GM23338 (cell line): Measurements from ENCODE around the gene LDHAL6A. TPM values are rescaled to one million over a fixed set of nuclear protein-coding genes. Genes with fewer than 3 reads are reported as not detected.

Source experiments
- ATAC-seq: fragments of 200-7000 bp; cut with Tn5 transposase; 3 replicates; pipeline ENCODE4 v1.9.1; 2020
- DNase-seq: peaks from one replicate; pipeline ENCODE4 v3.0.0-alpha.2; 2015; ENCODE audit warnings: low spot score
- H2AFZ ChIP-seq: fragments of 200-600 bp; sonication (generic); 2 replicates; pipeline ENCODE4 v1.8.0; 2016; ENCODE audit warnings: antibody characterized with exemption, mild to moderate bottlenecking, moderate library complexity
- H3F3A ChIP-seq: fragments of 200-600 bp; sonication (generic); replicated peaks from 2 replicates; pipeline ENCODE4 v1.8.0; 2017; ENCODE audit warnings: antibody characterized with exemption, mixed run types, low read depth
- H3K27ac ChIP-seq: fragments of 200-600 bp; sonication (generic); 2 replicates; pipeline ENCODE4 v1.6.1; 2016; ENCODE audit warnings: low read depth
- H3K27me3 ChIP-seq: fragments of 200-600 bp; sonication (generic); 2 replicates; pipeline ENCODE4 v1.8.0; 2016; ENCODE audit warnings: mild to moderate bottlenecking, mixed run types, moderate library complexity; ENCODE audit not compliant: insufficient read depth
- H3K36me3 ChIP-seq: fragments of 200-600 bp; sonication (generic); 2 replicates; pipeline ENCODE4 v1.8.0; 2016; ENCODE audit warnings: mild to moderate bottlenecking; ENCODE audit not compliant: insufficient read depth
- H3K4me1 ChIP-seq: fragments of 200-600 bp; sonication (generic); 2 replicates; pipeline ENCODE4 v1.8.0; 2016; ENCODE audit warnings: mild to moderate bottlenecking, moderate library complexity; ENCODE audit not compliant: insufficient read depth
- H3K4me2 ChIP-seq: fragments of 200-600 bp; sonication (generic); 2 replicates; pipeline ENCODE4 v1.7.1; 2017; ENCODE audit warnings: mixed run types
- H3K4me3 ChIP-seq: fragments of 200-600 bp; sonication (generic); 2 replicates; pipeline ENCODE4 v1.6.1; 2016; ENCODE audit warnings: mixed run types
- H3K79me2 ChIP-seq: fragments of 200-600 bp; sonication (generic); replicated peaks from 2 replicates; pipeline ENCODE4 v1.8.0; 2017; ENCODE audit warnings: mild to moderate bottlenecking; ENCODE audit not compliant: insufficient read depth
- H3K9me2 ChIP-seq: fragments of 200-600 bp; sonication (generic); 2 replicates; pipeline ENCODE4 v1.8.0; 2017; ENCODE audit not compliant: insufficient read depth
- H4K20me1 ChIP-seq: fragments of 200-600 bp; sonication (generic); replicated peaks from 2 replicates; pipeline ENCODE4 v1.8.0; 2017; ENCODE audit warnings: mild to moderate bottlenecking; ENCODE audit not compliant: insufficient read depth
- H3K27ac Mint-ChIP-seq: 2 replicates; pipeline ENCODE4 v1.8.0; 2020; ENCODE audit warnings: inconsistent platforms, mild to moderate bottlenecking, moderate library complexity, mixed read lengths
- H3K27me3 Mint-ChIP-seq: 3 replicates; pipeline ENCODE4 v1.8.0; 2022; ENCODE audit warnings: low read depth, mild to moderate bottlenecking, moderate library complexity, mixed read lengths, inconsistent platforms; ENCODE audit not compliant: insufficient read depth, poor library complexity
- H3K36me3 Mint-ChIP-seq: 3 replicates; pipeline ENCODE4 v1.8.0; 2021; ENCODE audit warnings: low read depth, mild to moderate bottlenecking, inconsistent platforms, moderate library complexity, mixed read lengths
- H3K4me1 Mint-ChIP-seq: 3 replicates; pipeline ENCODE4 v1.8.0; 2020; ENCODE audit warnings: mild to moderate bottlenecking, inconsistent platforms, mixed read lengths
- H3K4me3 Mint-ChIP-seq: 3 replicates; pipeline ENCODE4 v1.8.0; 2021; ENCODE audit warnings: moderate library complexity, mild to moderate bottlenecking, inconsistent platforms, mixed read lengths
- H3K9me3 Mint-ChIP-seq: 3 replicates; pipeline ENCODE4 v1.8.0; 2020; ENCODE audit warnings: moderate library complexity, mild to moderate bottlenecking, inconsistent platforms, mixed read lengths
- CREB1 ChIP-seq: fragments of 250-450 bp; sonication (Bioruptor Pico); IDR thresholded peaks from 2 replicates; pipeline ENCODE4 v1.5.0; 2020; ENCODE audit warnings: low read depth, mild to moderate bottlenecking, moderate library complexity
- ETS1 ChIP-seq: IDR thresholded peaks from 2 replicates; pipeline ENCODE4 v1.6.1; 2016; ENCODE audit warnings: antibody characterized with exemption
- EZH2 ChIP-seq: fragments of 200-600 bp; sonication (generic); IDR thresholded peaks from one replicate; pipeline ENCODE4 v1.8.0; 2017; ENCODE audit warnings: antibody characterized with exemption, mild to moderate bottlenecking, low read depth; ENCODE audit not compliant: unreplicated experiment
- EZH2phosphoT487 ChIP-seq: fragments of 200-600 bp; sonication (generic); IDR thresholded peaks from one replicate; pipeline ENCODE4 v1.8.1; 2018; ENCODE audit warnings: antibody characterized with exemption; ENCODE audit not compliant: unreplicated experiment
- JUNB ChIP-seq: IDR thresholded peaks from one replicate; pipeline ENCODE4 v1.6.1; 2016; ENCODE audit warnings: antibody characterized with exemption; ENCODE audit not compliant: unreplicated experiment
- NANOG ChIP-seq: IDR thresholded peaks from 2 replicates; pipeline ENCODE4 v1.6.1; 2016; ENCODE audit warnings: antibody characterized with exemption, borderline replicate concordance
- POLR2AphosphoS5 ChIP-seq: IDR thresholded peaks from 2 replicates; pipeline ENCODE4 v1.6.1; 2016; ENCODE audit warnings: antibody characterized with exemption, low read depth
- REST ChIP-seq: IDR thresholded peaks from one replicate; pipeline ENCODE4 v1.6.1; 2018; ENCODE audit warnings: antibody characterized with exemption; ENCODE audit not compliant: unreplicated experiment
- STAT1 ChIP-seq: IDR thresholded peaks from one replicate; pipeline ENCODE4 v1.6.1; 2016; ENCODE audit warnings: antibody characterized with exemption; ENCODE audit not compliant: unreplicated experiment
- ZNF114 ChIP-seq: fragments of 250-450 bp; sonication (Bioruptor Pico); IDR thresholded peaks from 2 replicates; pipeline ENCODE4 v1.5.0; 2020; ENCODE audit warnings: mild to moderate bottlenecking, moderate library complexity
- ZNF331 ChIP-seq: fragments of 250-450 bp; sonication (Bioruptor Pico); IDR thresholded peaks from 2 replicates; pipeline ENCODE4 v1.5.0; 2020; ENCODE audit warnings: low read depth, mild to moderate bottlenecking, moderate library complexity
- polyA plus RNA-seq: library from polyadenylated mRNA; unstranded; fragments of >200 nt; fragmentation: Nextera tagmentation; extraction: Ambion mirVana; gene quantifications from 2 replicates; pipeline ENCODE4 v1.2.1, GENCODE V29; 2016
- total RNA-seq: library from RNA; depleted of rRNA; stranded (reverse); fragments of >200 nt; shearing (Covaris generic); gene quantifications from 2 replicates; pipeline ENCODE4 v1.2.3, GENCODE V29; 2014
- TF ChIP-seq, protein P1 (sequence below), 2 experiments: fragments of 200-600 bp in 1 of 2; sonication (generic) in 1 of 2; conservative IDR thresholded peaks; 2 replicates each; pipeline versions ENCODE4 v1.5.1 to v1.6.1; 2016 to 2017; ENCODE audit warnings: antibody characterized with exemption in 2 of 2, low read depth in 2 of 2, mild to moderate bottlenecking in 2 of 2, moderate library complexity in 1 of 2
- TF ChIP-seq, protein P2 (sequence below): fragments of 250-450 bp; sonication (Bioruptor Pico); IDR thresholded peaks from 2 replicates; pipeline ENCODE4 v1.5.0; 2020; ENCODE audit warnings: mild to moderate bottlenecking, moderate library complexity

The LDHAL6A gene
- total and polyA plus RNA-seq, 2 experiments from 2014 or later: 0.10 to 0.59 TPM

DNA sequence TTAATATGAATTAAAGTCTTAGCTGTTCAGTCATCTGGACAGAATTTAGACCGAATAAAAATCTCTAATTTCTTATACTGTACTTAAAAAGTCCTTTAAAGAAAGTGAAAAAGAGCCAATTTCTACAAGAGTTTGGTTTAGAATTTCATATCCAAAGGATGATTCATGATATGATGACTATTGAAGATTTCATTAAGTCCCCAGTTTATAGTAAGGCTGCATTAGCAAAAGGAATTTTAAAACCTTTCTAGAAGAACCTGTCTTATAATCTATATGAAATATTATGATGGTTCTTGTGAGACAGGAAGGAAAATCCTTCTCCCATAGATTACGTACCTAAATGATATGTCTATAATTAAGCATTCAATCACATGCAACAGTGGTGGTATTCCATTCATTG lies 36.3 kb downstream of the LDHAL6A start:
- H3K36me3 ChIP-seq: peaks cover 16% of the 10 kb centered on the region; the same call in 1 of the 2 replicates
- Mint-ChIP-seq H3K4me1 (no peaks in the 10 kb centered on the region), H3K36me3 (peaks cover 14% of the 10 kb centered on the region; the same call in 2 of the 3 replicates), H3K27me3 (no peaks in the 10 kb centered on the region), H3K4me3 (no peak overlapping the region), H3K9me3 (no peaks in the 10 kb centered on the region), H3K27ac (no peak overlapping the region)
- no peak overlapping the region for H3K4me3 ChIP-seq
- H3K4me2 ChIP-seq: no peak overlapping the region
- no peaks in the 10 kb centered on the region for H3K9me2 ChIP-seq
- H3F3A ChIP-seq: no peaks in the 10 kb centered on the region
- TF ChIP-seq NANOG: no peak
- TF ChIP-seq, protein P1, sequence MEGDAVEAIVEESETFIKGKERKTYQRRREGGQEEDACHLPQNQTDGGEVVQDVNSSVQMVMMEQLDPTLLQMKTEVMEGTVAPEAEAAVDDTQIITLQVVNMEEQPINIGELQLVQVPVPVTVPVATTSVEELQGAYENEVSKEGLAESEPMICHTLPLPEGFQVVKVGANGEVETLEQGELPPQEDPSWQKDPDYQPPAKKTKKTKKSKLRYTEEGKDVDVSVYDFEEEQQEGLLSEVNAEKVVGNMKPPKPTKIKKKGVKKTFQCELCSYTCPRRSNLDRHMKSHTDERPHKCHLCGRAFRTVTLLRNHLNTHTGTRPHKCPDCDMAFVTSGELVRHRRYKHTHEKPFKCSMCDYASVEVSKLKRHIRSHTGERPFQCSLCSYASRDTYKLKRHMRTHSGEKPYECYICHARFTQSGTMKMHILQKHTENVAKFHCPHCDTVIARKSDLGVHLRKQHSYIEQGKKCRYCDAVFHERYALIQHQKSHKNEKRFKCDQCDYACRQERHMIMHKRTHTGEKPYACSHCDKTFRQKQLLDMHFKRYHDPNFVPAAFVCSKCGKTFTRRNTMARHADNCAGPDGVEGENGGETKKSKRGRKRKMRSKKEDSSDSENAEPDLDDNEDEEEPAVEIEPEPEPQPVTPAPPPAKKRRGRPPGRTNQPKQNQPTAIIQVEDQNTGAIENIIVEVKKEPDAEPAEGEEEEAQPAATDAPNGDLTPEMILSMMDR (conservative IDR thresholded peaks at IDR 0.05; ENCODE audit: low read depth in 2 of 2): no peak
- TF ChIP-seq EZH2phosphoT487: no peak
- TF ChIP-seq POLR2AphosphoS5: no peak
- no peak for TF ChIP-seq EZH2
- TF ChIP-seq ETS1: no peak
- TF ChIP-seq ZNF331 (CRISPR knock-in tag): no peak
- TF ChIP-seq JUNB: no peak
- no peak for TF ChIP-seq REST
- TF ChIP-seq, protein P2, sequence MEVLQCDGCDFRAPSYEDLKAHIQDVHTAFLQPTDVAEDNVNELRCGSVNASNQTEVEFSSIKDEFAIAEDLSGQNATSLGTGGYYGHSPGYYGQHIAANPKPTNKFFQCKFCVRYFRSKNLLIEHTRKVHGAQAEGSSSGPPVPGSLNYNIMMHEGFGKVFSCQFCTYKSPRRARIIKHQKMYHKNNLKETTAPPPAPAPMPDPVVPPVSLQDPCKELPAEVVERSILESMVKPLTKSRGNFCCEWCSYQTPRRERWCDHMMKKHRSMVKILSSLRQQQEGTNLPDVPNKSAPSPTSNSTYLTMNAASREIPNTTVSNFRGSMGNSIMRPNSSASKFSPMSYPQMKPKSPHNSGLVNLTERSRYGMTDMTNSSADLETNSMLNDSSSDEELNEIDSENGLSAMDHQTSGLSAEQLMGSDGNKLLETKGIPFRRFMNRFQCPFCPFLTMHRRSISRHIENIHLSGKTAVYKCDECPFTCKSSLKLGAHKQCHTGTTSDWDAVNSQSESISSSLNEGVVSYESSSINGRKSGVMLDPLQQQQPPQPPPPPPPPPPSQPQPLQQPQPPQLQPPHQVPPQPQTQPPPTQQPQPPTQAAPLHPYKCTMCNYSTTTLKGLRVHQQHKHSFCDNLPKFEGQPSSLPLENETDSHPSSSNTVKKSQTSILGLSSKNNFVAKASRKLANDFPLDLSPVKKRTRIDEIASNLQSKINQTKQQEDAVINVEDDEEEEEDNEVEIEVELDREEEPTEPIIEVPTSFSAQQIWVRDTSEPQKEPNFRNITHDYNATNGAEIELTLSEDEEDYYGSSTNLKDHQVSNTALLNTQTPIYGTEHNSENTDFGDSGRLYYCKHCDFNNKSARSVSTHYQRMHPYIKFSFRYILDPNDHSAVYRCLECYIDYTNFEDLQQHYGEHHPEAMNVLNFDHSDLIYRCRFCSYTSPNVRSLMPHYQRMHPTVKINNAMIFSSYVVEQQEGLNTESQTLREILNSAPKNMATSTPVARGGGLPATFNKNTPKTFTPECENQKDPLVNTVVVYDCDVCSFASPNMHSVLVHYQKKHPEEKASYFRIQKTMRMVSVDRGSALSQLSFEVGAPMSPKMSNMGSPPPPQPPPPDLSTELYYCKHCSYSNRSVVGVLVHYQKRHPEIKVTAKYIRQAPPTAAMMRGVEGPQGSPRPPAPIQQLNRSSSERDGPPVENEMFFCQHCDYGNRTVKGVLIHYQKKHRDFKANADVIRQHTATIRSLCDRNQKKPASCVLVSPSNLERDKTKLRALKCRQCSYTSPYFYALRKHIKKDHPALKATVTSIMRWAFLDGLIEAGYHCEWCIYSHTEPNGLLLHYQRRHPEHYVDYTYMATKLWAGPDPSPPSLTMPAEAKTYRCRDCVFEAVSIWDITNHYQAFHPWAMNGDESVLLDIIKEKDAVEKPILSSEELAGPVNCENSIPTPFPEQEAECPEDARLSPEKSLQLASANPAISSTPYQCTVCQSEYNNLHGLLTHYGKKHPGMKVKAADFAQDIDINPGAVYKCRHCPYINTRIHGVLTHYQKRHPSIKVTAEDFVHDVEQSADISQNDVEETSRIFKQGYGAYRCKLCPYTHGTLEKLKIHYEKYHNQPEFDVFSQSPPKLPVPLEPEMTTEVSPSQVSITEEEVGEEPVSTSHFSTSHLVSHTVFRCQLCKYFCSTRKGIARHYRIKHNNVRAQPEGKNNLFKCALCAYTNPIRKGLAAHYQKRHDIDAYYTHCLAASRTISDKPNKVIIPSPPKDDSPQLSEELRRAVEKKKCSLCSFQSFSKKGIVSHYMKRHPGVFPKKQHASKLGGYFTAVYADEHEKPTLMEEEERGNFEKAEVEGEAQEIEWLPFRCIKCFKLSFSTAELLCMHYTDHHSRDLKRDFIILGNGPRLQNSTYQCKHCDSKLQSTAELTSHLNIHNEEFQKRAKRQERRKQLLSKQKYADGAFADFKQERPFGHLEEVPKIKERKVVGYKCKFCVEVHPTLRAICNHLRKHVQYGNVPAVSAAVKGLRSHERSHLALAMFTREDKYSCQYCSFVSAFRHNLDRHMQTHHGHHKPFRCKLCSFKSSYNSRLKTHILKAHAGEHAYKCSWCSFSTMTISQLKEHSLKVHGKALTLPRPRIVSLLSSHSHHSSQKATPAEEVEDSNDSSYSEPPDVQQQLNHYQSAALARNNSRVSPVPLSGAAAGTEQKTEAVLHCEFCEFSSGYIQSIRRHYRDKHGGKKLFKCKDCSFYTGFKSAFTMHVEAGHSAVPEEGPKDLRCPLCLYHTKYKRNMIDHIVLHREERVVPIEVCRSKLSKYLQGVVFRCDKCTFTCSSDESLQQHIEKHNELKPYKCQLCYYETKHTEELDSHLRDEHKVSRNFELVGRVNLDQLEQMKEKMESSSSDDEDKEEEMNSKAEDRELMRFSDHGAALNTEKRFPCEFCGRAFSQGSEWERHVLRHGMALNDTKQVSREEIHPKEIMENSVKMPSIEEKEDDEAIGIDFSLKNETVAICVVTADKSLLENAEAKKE: no peak
- TF ChIP-seq STAT1: no peak
- TF ChIP-seq CREB1 (CRISPR knock-in tag): no peak
- TF ChIP-seq ZNF114 (CRISPR knock-in tag): no peak
- no peak overlapping the region for H2AFZ ChIP-seq
- peaks cover 8% of the 10 kb centered on the region; the same call in 1 of the 2 replicates for H4K20me1 ChIP-seq
- no peaks in the 10 kb centered on the region for H3K79me2 ChIP-seq
- H3K27ac ChIP-seq: no peak overlapping the region
- DNase-seq (no peak), ATAC-seq (no peak)
- H3K4me1 ChIP-seq: no peaks in the 10 kb centered on the region; the same call in 1 of the 2 replicates
- H3K27me3 ChIP-seq: no peaks in the 10 kb centered on the region
